ENCODE data around the gene TIMM50.
A peak's percentile ranks its signal among the peaks of the same experiment; 100 is the strongest.
"Not testable (repeated sequence)": the region's sequence is repeated elsewhere in the genome, so short reads cannot be mapped to it uniquely, and the experiment has no call there.

The TIMM50 gene

DNA sequence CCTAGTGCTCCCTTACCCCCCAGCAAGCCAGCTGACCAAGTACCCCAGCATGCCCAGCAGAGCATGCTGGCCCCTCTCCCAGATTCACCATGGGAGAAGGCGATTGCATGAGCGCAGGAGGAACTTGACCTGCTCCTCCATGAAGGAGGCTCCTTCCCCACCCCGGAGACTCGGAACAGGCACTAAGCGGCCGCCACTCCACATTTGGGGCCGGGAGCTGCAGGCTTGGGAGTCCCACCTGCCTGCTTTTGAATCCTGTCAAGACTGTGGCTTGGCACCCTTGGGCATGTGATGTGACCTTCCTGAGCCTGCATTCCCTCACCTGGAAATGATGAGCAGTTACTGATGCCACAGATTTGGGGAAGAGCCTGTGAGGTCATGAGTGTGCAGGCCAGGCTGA is 12.7 kb upstream of the TIMM50 start:
- TF ChIP-seq POU2F2 (IDR thresholded peaks at IDR 0.05; ENCODE audit: low read depth, low read length) (no peak), POLR2AphosphoS5 (IDR thresholded peaks at IDR 0.05; ENCODE audit: low read depth, low read length) (no peak), SPI1 (IDR thresholded peaks at IDR 0.05; ENCODE audit: low read depth, low read length) (no peak), TAF1 (IDR thresholded peaks at IDR 0.05; ENCODE audit: low read depth, low read length) (no peak), POLR2A (IDR thresholded peaks at IDR 0.05; ENCODE audit: low read depth, low read length) (0 out of 2 replicates have a peak, but pooled peaks have one; percentile 9), PAX5 (IDR thresholded peaks at IDR 0.05; ENCODE audit: insufficient read depth, low read length, severe bottlenecking) (no peak)
- no peak for DNase-seq (ENCODE audit: insufficient read length, low spot score)
- FAIRE-seq: no peak

DNA sequence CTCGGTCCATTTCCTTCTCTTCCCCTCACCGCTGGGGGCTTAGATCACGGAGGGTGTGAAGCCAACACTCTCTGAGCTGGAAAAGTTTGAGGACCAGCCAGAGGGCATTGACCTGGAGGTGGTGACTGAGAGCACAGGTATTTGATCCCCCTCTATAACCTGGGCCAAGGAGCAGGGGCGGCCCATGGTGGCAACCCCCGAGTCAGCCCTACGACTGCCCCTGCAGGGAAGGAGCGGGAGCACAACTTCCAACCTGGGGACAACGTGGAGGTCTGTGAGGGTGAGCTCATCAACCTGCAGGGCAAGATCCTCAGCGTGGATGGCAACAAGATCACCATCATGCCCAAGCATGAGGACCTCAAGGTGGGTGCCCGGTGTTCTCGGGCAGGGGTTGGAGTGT is 11.6 kb upstream of the TIMM50 start:
- no peak for DNase-seq (ENCODE audit: insufficient read length, low spot score)
- TF ChIP-seq PAX5 (IDR thresholded peaks at IDR 0.05; ENCODE audit: insufficient read depth, low read length, severe bottlenecking) (no peak), SPI1 (IDR thresholded peaks at IDR 0.05; ENCODE audit: low read depth, low read length) (no peak), POU2F2 (IDR thresholded peaks at IDR 0.05; ENCODE audit: low read depth, low read length) (no peak), POLR2A (IDR thresholded peaks at IDR 0.05; ENCODE audit: low read depth, low read length) (no peak), TAF1 (IDR thresholded peaks at IDR 0.05; ENCODE audit: low read depth, low read length) (no peak), POLR2AphosphoS5 (IDR thresholded peaks at IDR 0.05; ENCODE audit: low read depth, low read length) (no peak; the same call in 1 of the 2 replicates)
- no peak for FAIRE-seq

- 0 out of 2 replicates have a peak, but pooled peaks have one; percentile 25 for TF ChIP-seq POLR2AphosphoS5 (IDR thresholded peaks at IDR 0.05; ENCODE audit: low read depth, low read length)
- TF ChIP-seq POU2F2 (IDR thresholded peaks at IDR 0.05; ENCODE audit: low read depth, low read length): no peak
- TF ChIP-seq SPI1 (IDR thresholded peaks at IDR 0.05; ENCODE audit: low read depth, low read length): no peak
- TF ChIP-seq PAX5 (IDR thresholded peaks at IDR 0.05; ENCODE audit: insufficient read depth, low read length, severe bottlenecking): no peak
- no peak for TF ChIP-seq TAF1 (IDR thresholded peaks at IDR 0.05; ENCODE audit: low read depth, low read length)
- no peak for TF ChIP-seq POLR2A (IDR thresholded peaks at IDR 0.05; ENCODE audit: low read depth, low read length)
- no peak for DNase-seq (ENCODE audit: insufficient read length, low spot score)
- no peak for FAIRE-seq
Observed at GRCh38 chr19:39469567-39469966, 11.1 kb upstream of the TIMM50 start.

DNA sequence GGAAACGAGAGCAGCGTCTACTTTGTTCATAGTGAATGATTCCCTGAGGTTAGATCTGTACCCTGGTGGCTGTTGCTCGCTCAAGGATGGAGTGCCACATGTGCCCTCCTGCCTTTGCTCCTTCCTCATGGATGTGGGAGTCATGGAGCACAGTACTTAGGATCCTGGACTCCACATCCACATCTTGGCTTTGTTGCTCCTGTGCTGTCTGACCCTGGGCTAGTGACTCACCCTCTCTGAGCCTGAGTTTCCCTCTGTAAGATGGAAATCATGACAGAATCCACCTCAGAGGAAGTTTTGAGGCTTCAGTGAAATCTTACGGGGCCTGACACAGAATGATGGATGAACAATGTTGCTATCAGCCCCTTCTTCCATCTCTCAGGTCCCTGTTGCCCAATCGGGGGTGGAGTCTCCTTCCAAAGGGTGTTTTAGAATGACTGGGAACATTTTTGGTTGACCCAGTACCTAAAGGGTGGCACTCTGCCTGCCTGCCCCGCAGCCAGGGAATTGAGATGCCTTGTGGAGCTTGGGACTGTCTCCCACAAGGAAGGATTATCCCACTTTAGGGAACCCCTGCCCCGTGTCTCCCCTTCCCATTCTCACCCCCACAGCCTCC is 9.8 kb upstream of the TIMM50 start:
- TF ChIP-seq PAX5 (IDR thresholded peaks at IDR 0.05; ENCODE audit: insufficient read depth, low read length, severe bottlenecking) (no peak), SPI1 (IDR thresholded peaks at IDR 0.05; ENCODE audit: low read depth, low read length) (no peak), TAF1 (IDR thresholded peaks at IDR 0.05; ENCODE audit: low read depth, low read length) (no peak), POLR2A (IDR thresholded peaks at IDR 0.05; ENCODE audit: low read depth, low read length) (no peak), POU2F2 (IDR thresholded peaks at IDR 0.05; ENCODE audit: low read depth, low read length) (no peak), POLR2AphosphoS5 (IDR thresholded peaks at IDR 0.05; ENCODE audit: low read depth, low read length) (no peak)
- FAIRE-seq: no peak

GRCh38 chr19:39471756-39472536 is 8.7 kb upstream of the TIMM50 start:
- TF ChIP-seq POLR2AphosphoS5 (IDR thresholded peaks at IDR 0.05; ENCODE audit: low read depth, low read length): no peak
- no peak for TF ChIP-seq SPI1 (IDR thresholded peaks at IDR 0.05; ENCODE audit: low read depth, low read length)
- TF ChIP-seq POU2F2 (IDR thresholded peaks at IDR 0.05; ENCODE audit: low read depth, low read length): peak; percentile 49; the same call in 1 of the 2 replicates
- FAIRE-seq (no peak), DNase-seq (ENCODE audit: insufficient read length, low spot score) (no peak)

More for the DNA sequence above, 9.8 kb upstream of the TIMM50 start:
- DNase-seq (ENCODE audit: insufficient read length, low spot score): no peak

DNA sequence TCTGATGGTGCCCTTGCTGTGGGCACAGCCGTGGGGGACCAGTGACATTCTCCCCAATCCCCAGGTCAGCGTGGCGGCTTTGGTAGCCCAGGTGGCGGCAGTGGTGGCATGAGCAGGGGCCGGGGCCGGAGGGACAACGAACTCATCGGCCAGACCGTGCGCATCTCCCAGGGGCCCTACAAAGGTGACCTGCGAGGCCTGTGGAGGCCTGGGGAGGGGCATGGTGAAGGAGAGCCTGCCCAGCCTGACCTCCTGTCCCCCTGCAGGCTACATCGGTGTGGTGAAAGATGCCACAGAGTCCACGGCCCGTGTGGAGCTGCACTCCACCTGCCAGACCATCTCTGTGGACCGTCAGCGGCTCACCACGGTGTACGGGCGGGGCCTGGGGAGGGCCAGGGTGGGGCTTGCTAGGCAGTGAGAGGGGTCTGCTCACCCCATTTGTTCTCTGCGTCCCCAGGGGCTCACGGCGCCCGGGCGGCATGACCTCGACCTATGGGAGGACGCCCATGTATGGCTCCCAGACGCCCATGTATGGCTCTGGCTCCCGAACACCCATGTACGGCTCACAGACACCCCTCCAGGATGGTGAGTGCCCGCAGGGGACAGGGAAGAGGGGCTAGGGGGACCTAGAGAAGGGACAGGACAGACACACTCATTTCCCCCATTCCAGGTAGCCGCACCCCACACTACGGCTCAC is 7.7 kb upstream of the TIMM50 start:
- DNase-seq (ENCODE audit: insufficient read length, low spot score): no peak
- TF ChIP-seq TAF1 (IDR thresholded peaks at IDR 0.05; ENCODE audit: low read depth, low read length) (no peak), SPI1 (IDR thresholded peaks at IDR 0.05; ENCODE audit: low read depth, low read length) (no peak), POU2F2 (IDR thresholded peaks at IDR 0.05; ENCODE audit: low read depth, low read length) (no peak), POLR2AphosphoS5 (IDR thresholded peaks at IDR 0.05; ENCODE audit: low read depth, low read length) (no peak; the same call in 1 of the 2 replicates), POLR2A (IDR thresholded peaks at IDR 0.05; ENCODE audit: low read depth, low read length) (no peak), PAX5 (IDR thresholded peaks at IDR 0.05; ENCODE audit: insufficient read depth, low read length, severe bottlenecking) (no peak)
- FAIRE-seq: no peak

- DNase-seq (ENCODE audit: insufficient read length, low spot score) (no peak), FAIRE-seq (no peak)
- TF ChIP-seq SPI1 (IDR thresholded peaks at IDR 0.05; ENCODE audit: low read depth, low read length): no peak
- no peak for TF ChIP-seq PAX5 (IDR thresholded peaks at IDR 0.05; ENCODE audit: insufficient read depth, low read length, severe bottlenecking)
- TF ChIP-seq POLR2AphosphoS5 (IDR thresholded peaks at IDR 0.05; ENCODE audit: low read depth, low read length): no peak
- no peak for TF ChIP-seq TAF1 (IDR thresholded peaks at IDR 0.05; ENCODE audit: low read depth, low read length)
- TF ChIP-seq POU2F2 (IDR thresholded peaks at IDR 0.05; ENCODE audit: low read depth, low read length): no peak
- TF ChIP-seq POLR2A (IDR thresholded peaks at IDR 0.05; ENCODE audit: low read depth, low read length): no peak
Observed at GRCh38 chr19:39473443-39473960, 7.1 kb upstream of the TIMM50 start.

GRCh38 chr19:39474139-39474620 is 6.5 kb upstream of the TIMM50 start:
- DNase-seq (ENCODE audit: insufficient read length, low spot score) (peak; percentile 68), FAIRE-seq (peak; percentile 45)
- no peak for TF ChIP-seq PAX5 (IDR thresholded peaks at IDR 0.05; ENCODE audit: insufficient read depth, low read length, severe bottlenecking)
- TF ChIP-seq SPI1 (IDR thresholded peaks at IDR 0.05; ENCODE audit: low read depth, low read length): peak; percentile 36; the same call in 1 of the 2 replicates

- no peak for TF ChIP-seq POU2F2 (IDR thresholded peaks at IDR 0.05; ENCODE audit: low read depth, low read length)
- DNase-seq (ENCODE audit: insufficient read length, low spot score) (no peak), FAIRE-seq (no peak)
Observed at GRCh38 chr19:39475748-39476147, 4.9 kb upstream of the TIMM50 start.

GRCh38 chr19:39479319-39479801 is 1.3 kb upstream of the TIMM50 start:
- DNase-seq (ENCODE audit: insufficient read length, low spot score); FAIRE-seq: not testable (repeated sequence)

Measured in GM12891 (cell line).